Dorsolateral prefrontal cortex (tissue), 118 donors: ENCODE measurements around the gene NOC4L. TPM values are rescaled to one million over a fixed set of nuclear protein-coding genes. Genes with fewer than 3 reads are reported as not detected.

Source experiments
- total RNA-seq, 120 experiments: library from RNA; stranded (reverse); gene quantifications; one replicate each; pipeline versions ENCODE4 v1.2.3 to v1.2.4, GENCODE V29; 2022

Gene NOC4L
- total RNA-seq, 120 experiments from 2014 or later = 10.5 to 25.2 (median 15.5) TPM

Other genes starting within 250 kb of the NOC4L start
- gene ULK1, start 249.8 kb upstream of the NOC4L start, total RNA-seq = 100 to 1,000 TPM in 53 of 120 experiments, 10 to 100 TPM in 67; 43.7 to 169 (median 98.4) TPM
- 10 to 100 TPM; 14.3 to 37.0 (median 24.2) TPM for gene PUS1, start 215.2 kb upstream of the NOC4L start, total RNA-seq
- 10 to 100 TPM; 52.1 to 79.5 (median 64.6) TPM for gene EP400, start 194.5 kb upstream of the NOC4L start, total RNA-seq
- 10 to 100 TPM; 20.7 to 53.2 (median 34.1) TPM for gene DDX51, start 138 bp upstream of the NOC4L start, total RNA-seq
- 100 to 1,000 TPM in 37 of 120 experiments, 10 to 100 TPM in 83; 22.8 to 134 (median 90.1) TPM for gene GALNT9, start 185.1 kb downstream of the NOC4L start, total RNA-seq